OCI-M2 (cell line): ENCODE results near the gene ARHGEF26.
"Not testable (repeated sequence)": the region's sequence is repeated elsewhere in the genome, so short reads cannot be mapped to it uniquely, and the experiment has no call there.

Source experiments
- DNase-seq: peaks from one replicate; lab custom pipeline; 2025; ENCODE audit not compliant: unreplicated experiment; lab: John Stamatoyannopoulos, UW

The ARHGEF26 gene

GRCh38 chr3:154120961-154121700 is at the start of gene ARHGEF26:
ARHGEF26 (plus strand) TSS chr3:154121390; CDS start chr3:154121993, 603 bp downstream.
- no peak for DNase-seq

GRCh38 chr3:154074966-154075365 is 46.2 kb upstream of the ARHGEF26 start:
- DNase-seq: no peak

- no peak for DNase-seq
Measured at GRCh38 chr3:154078672-154079071, 42.5 kb upstream of the ARHGEF26 start.

GRCh38 chr3:154081305-154081704 is 39.9 kb upstream of the ARHGEF26 start:
- DNase-seq: no peak

GRCh38 chr3:154085071-154085470 is 36.1 kb upstream of the ARHGEF26 start:
- no peak for DNase-seq

- DNase-seq: no peak
Measured at GRCh38 chr3:154085799-154086198, 35.4 kb upstream of the ARHGEF26 start.

- no peak for DNase-seq
Measured at GRCh38 chr3:154086286-154086685, 34.9 kb upstream of the ARHGEF26 start.

GRCh38 chr3:154087756-154088480 is 33.3 kb upstream of the ARHGEF26 start:
- DNase-seq: not testable (repeated sequence)

GRCh38 chr3:154089421-154090420 is 31.5 kb upstream of the ARHGEF26 start:
- DNase-seq: no peak

- no peak for DNase-seq
Measured at GRCh38 chr3:154094051-154094450, 27.1 kb upstream of the ARHGEF26 start.

- no peak for DNase-seq
Measured at GRCh38 chr3:154095832-154096421, 25.3 kb upstream of the ARHGEF26 start.

GRCh38 chr3:154098376-154098775 is 22.8 kb upstream of the ARHGEF26 start:
- no peak for DNase-seq

GRCh38 chr3:154100556-154100955 is 20.6 kb upstream of the ARHGEF26 start:
- no peak for DNase-seq

GRCh38 chr3:154101250-154101649 is 19.9 kb upstream of the ARHGEF26 start:
- no peak for DNase-seq

GRCh38 chr3:154102225-154102624 is 19.0 kb upstream of the ARHGEF26 start:
- DNase-seq: no peak

- no peak for DNase-seq
Measured at GRCh38 chr3:154105218-154105975, 15.8 kb upstream of the ARHGEF26 start.

- no peak for DNase-seq
Measured at GRCh38 chr3:154111365-154111935, 9.7 kb upstream of the ARHGEF26 start.

GRCh38 chr3:154112146-154112852 is 8.9 kb upstream of the ARHGEF26 start:
- DNase-seq: no peak

- no peak for DNase-seq
Measured at GRCh38 chr3:154113609-154114008, 7.6 kb upstream of the ARHGEF26 start.
